Breast epithelium (tissue), 4 donors: ENCODE measurements around the gene FPGS. TPM values are rescaled to one million over a fixed set of nuclear protein-coding genes. Genes with fewer than 3 reads are reported as not detected.

Source experiments
- DNase-seq, 2 donors: peaks; one replicate each; pipeline ENCODE4 v3.0.0-alpha.2; 2019; ENCODE audit warnings: low spot score in 2 of 2
- H3K27ac ChIP-seq, 2 donors: fragments of 200-600 bp; sonication (generic) in 1 of 2; one replicate each; pipeline ENCODE4 v1.5.1; 2016 to 2019; ENCODE audit warnings: mild to moderate bottlenecking in 1 of 2
- H3K27me3 ChIP-seq, 2 donors: fragments of 200-600 bp; sonication (generic) in 1 of 2; one replicate each; pipeline versions ENCODE4 v1.5.1 to v1.6.0; 2017 to 2019; ENCODE audit warnings: control low read depth in 1 of 2, mild to moderate bottlenecking in 1 of 2
- H3K36me3 ChIP-seq: fragments of 200-600 bp; one replicate; pipeline ENCODE4 v1.5.1; 2019
- H3K4me1 ChIP-seq, 2 donors: fragments of 200-600 bp; sonication (generic); one replicate each; pipeline ENCODE4 v1.5.1; 2016 to 2019; ENCODE audit warnings: control low read depth in 1 of 2
- H3K4me3 ChIP-seq, 3 donors: fragments of 200-600 bp; sonication (generic); 1 replicate in 2 of 3; 2 replicates in 1 of 3; pipeline ENCODE4 v1.5.1; 2016 to 2019; ENCODE audit warnings: mild to moderate bottlenecking in 3 of 3, moderate library complexity in 2 of 3
- H3K9me3 ChIP-seq, 2 donors: fragments of 200-600 bp; sonication (generic) in 1 of 2; one replicate each; pipeline ENCODE4 v1.5.1; 2016 to 2019; ENCODE audit warnings: control low read depth in 1 of 2
- POLR2A ChIP-seq: fragments of 450-650 bp; IDR thresholded peaks from one replicate; pipeline ENCODE4 v1.6.1; 2016; ENCODE audit warnings: antibody characterized with exemption, mild to moderate bottlenecking, moderate library complexity
- POLR2AphosphoS5 ChIP-seq, 3 donors: sonication (generic); formaldehyde crosslinking; IDR thresholded peaks; one replicate each; pipeline ENCODE4 v1.6.1; 2017; ENCODE audit warnings: antibody characterized with exemption in 3 of 3
- intact Hi-C: fragments of 100-400 bp; cut with DNase I; formaldehyde crosslinking; loops from one replicate; pipeline ENCODE4 v1.15.1; 2023; ENCODE audit warnings: low total_unique reads
- total RNA-seq, 3 donors: library from RNA; depleted of rRNA; stranded (reverse); fragments of >200 nt; gene quantifications; one replicate each; pipeline ENCODE4 v1.1.0, GENCODE V29; 2016
- TF ChIP-seq, protein P1 (sequence below), 3 donors: fragments of 450-650 bp; IDR thresholded peaks; one replicate each; pipeline ENCODE4 v1.5.1; 2016 to 2017; ENCODE audit warnings: antibody characterized with exemption in 3 of 3, mild to moderate bottlenecking in 3 of 3, moderate library complexity in 3 of 3

Gene FPGS
- total RNA-seq, 3 donors from 2014 or later, result 56.3 to 108 (median 78.6) TPM

DNA sequence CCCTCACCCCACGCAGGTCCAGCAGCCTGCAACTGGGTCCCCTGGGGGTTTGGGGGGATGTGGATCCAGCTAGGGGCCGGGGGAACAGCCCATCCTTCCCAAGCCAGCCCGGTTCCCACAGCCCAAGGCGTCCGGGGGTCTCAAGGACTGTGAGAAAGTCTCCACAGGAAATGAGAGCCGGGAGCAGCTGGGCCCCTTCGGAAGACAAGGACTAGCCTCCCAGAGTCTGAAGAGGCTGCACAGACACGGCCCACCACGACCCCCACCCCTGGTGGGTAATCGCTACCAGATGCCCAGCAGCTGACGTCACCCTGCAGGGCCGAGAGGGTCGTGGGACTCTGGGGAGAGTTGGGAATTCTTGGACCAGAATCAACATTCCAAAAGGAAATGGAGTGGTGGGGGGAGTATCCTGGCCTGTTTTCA lies 34.8 kb upstream of the FPGS start:
- H3K27me3 ChIP-seq, result no peaks in the 10 kb centered on the region
- intact Hi-C loops, result no loop called here
- no peaks in the 10 kb centered on the region for H3K4me1 ChIP-seq
- no peaks in the 10 kb centered on the region for H3K36me3 ChIP-seq
- no peaks in the 10 kb centered on the region for H3K9me3 ChIP-seq
- no peak for DNase-seq
- TF ChIP-seq POLR2A (no peak), POLR2AphosphoS5 (IDR thresholded peaks at IDR 0.05) (no peak)
- TF ChIP-seq, protein P1, sequence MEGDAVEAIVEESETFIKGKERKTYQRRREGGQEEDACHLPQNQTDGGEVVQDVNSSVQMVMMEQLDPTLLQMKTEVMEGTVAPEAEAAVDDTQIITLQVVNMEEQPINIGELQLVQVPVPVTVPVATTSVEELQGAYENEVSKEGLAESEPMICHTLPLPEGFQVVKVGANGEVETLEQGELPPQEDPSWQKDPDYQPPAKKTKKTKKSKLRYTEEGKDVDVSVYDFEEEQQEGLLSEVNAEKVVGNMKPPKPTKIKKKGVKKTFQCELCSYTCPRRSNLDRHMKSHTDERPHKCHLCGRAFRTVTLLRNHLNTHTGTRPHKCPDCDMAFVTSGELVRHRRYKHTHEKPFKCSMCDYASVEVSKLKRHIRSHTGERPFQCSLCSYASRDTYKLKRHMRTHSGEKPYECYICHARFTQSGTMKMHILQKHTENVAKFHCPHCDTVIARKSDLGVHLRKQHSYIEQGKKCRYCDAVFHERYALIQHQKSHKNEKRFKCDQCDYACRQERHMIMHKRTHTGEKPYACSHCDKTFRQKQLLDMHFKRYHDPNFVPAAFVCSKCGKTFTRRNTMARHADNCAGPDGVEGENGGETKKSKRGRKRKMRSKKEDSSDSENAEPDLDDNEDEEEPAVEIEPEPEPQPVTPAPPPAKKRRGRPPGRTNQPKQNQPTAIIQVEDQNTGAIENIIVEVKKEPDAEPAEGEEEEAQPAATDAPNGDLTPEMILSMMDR (IDR thresholded peaks at IDR 0.05), result no peak
- H3K4me3 ChIP-seq, result peak overlapping the region; percentile 2 to 46 (median 9)
- peak overlapping the region; percentile 36 to 72 for H3K27ac ChIP-seq

DNA sequence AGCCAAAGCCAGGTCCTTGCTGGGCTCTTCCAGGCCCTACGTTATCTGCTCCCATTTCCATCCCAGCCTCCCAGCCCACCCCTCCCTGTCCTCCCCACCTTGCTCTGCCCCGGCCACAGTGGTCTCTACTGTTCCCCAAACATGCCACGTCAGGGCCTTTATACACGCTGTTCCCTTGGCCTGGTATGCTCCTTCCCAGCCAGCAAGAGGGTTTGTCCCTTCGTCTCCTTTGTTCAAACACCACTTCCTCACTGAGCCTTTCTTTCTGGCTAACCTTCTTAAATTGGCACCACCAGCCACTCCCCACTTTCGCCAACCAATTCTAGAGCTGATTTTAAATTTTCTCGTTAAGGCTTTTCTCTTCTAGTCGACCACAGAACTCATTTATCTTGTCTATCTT lies 34.0 kb upstream of the FPGS start:
- intact Hi-C loops, result no loop called here
- Histone ChIP-seq H3K4me3 (peak overlapping the region; percentile 2 to 46 (median 9)), H3K27ac (peak overlapping the region; percentile 36 to 72)

DNA sequence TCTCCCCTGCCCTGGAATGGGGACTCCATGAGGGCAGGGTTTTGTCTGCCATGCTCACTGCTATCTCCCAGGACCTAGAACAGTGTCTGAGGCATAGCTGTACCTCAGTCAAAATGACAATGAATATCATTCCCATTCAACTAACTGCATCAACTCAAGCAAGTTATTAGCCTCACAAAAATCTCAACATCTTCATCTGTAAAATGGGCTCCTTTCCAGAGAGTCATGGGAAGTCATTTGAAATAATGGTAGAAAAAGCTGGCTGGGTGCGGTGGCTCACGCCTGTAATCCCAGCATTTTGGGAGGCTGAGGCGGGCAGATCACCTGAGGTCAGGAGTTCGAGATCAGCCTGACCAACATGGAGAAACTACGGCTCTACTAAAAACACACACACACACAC lies 33.6 kb upstream of the FPGS start:
- TF ChIP-seq POLR2AphosphoS5 (IDR thresholded peaks at IDR 0.05) (no peak), POLR2A (no peak)
- TF ChIP-seq, protein P1 (IDR thresholded peaks at IDR 0.05), result no peak
- H3K27me3 ChIP-seq, result no peaks in the 10 kb centered on the region
- no peak for DNase-seq
- no peaks in the 10 kb centered on the region for H3K4me1 ChIP-seq
- no peaks in the 10 kb centered on the region for H3K36me3 ChIP-seq
- intact Hi-C loops, result no loop called here
- H3K9me3 ChIP-seq, result no peaks in the 10 kb centered on the region
- peak overlapping the region in 1 of 2 donors; percentile 72 for H3K27ac ChIP-seq
- peak overlapping the region in 1 of 3 donors; percentile 46 for H3K4me3 ChIP-seq

More for the DNA sequence above, 34.0 kb upstream of the FPGS start:
- no peak for DNase-seq
- no peaks in the 10 kb centered on the region for H3K9me3 ChIP-seq
- no peaks in the 10 kb centered on the region for H3K4me1 ChIP-seq
- no peaks in the 10 kb centered on the region for H3K36me3 ChIP-seq
- no peak for TF ChIP-seq POLR2A
- TF ChIP-seq POLR2AphosphoS5 (IDR thresholded peaks at IDR 0.05), result no peak
- TF ChIP-seq, protein P1 (IDR thresholded peaks at IDR 0.05), result no peak
- no peaks in the 10 kb centered on the region for H3K27me3 ChIP-seq

DNA sequence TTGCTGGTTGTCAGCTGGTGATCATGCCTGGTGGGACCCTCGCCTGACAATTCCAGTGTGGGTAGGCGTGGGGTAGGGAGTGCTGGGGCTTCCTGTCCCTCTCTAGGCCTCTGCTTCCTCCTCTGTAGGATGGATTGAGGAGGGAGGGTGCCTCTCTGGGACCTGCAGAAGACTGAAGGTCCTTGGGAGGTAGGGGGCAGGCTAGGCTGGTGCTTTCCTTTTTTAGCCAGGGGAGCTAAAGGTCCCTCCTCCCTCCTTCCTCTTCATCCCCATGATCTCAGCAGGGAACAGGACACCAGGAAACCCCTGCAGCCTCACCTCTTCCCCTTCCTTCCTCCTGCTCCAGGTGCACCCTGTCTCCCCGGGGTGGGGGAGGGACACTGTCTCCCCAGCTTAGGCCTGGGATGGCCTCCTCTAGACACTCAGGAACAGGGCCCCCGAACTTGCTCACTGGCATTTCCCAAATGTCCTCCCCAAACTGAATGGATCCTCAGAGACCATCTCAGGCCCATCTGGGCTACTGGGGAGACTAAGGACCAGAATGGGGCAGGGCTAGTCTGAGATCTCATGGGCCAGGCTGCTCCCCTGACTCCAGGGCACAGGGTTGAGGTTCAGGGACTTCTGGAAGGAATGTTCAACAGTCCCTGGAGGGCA lies 32.6 kb upstream of the FPGS start:
- no peaks in the 10 kb centered on the region for H3K9me3 ChIP-seq
- H3K27ac ChIP-seq, result peak overlapping the region in 1 of 2 donors; percentile 45
- peak overlapping the region; percentile 52 to 68 (median 61) for H3K4me3 ChIP-seq
- intact Hi-C loops, result no loop called here
- H3K36me3 ChIP-seq, result no peaks in the 10 kb centered on the region
- no peak for DNase-seq
- no peaks in the 10 kb centered on the region for H3K4me1 ChIP-seq
- no peaks in the 10 kb centered on the region for H3K27me3 ChIP-seq
- no peak for TF ChIP-seq POLR2AphosphoS5 (IDR thresholded peaks at IDR 0.05)
- no peak for TF ChIP-seq POLR2A
- TF ChIP-seq, protein P1 (IDR thresholded peaks at IDR 0.05), result no peak

DNA sequence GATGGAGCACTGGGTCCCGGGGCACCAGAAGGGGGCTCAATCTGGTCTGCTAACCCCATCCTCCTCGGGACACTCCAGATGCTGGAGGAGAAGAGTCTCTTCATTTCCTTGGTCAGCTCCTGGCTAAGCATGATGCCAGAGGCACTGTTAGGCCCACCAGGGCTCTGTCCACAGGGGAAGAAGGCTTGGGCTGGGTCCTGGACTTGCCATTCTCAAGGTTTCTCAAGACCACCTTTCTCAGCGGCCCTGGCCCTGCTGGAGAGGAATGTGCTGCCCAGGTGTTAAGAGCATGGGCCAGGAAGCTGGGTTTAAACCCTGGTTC lies 32.1 kb upstream of the FPGS start:
- no peak for TF ChIP-seq POLR2A
- TF ChIP-seq, protein P1 (IDR thresholded peaks at IDR 0.05), result no peak
- TF ChIP-seq POLR2AphosphoS5 (IDR thresholded peaks at IDR 0.05), result no peak
- Histone ChIP-seq H3K27me3 (no peaks in the 10 kb centered on the region), H3K4me3 (peak overlapping the region; percentile 52 to 68 (median 61)), H3K27ac (peak overlapping the region; percentile 45 to 56), H3K36me3 (no peaks in the 10 kb centered on the region), H3K4me1 (no peaks in the 10 kb centered on the region), H3K9me3 (no peaks in the 10 kb centered on the region)
- DNase-seq, result no peak
- intact Hi-C loops, result no loop called here
